SK-N-MC (cell line): ENCODE results near the gene PWWP2B.

ENCODE experiments used
- EZH2 ChIP-seq: fragments of 200-600 bp; sonication (generic); IDR thresholded peaks from one replicate; pipeline ENCODE4 v1.6.1; 2017; ENCODE audit warnings: antibody characterized with exemption
- POLR2AphosphoS5 ChIP-seq: IDR thresholded peaks from 2 replicates; pipeline ENCODE4 v1.6.1; 2012; ENCODE audit warnings: mild to moderate bottlenecking, low read depth, low read length, borderline replicate concordance

- TF ChIP-seq EZH2 (no peak), POLR2AphosphoS5 (no peak)
These were observed 36.1 kb upstream of the PWWP2B start for GRCh38 chr10:132360766-132361447.
